ENCODE results near the gene SIK2.

SIK2 gene

GRCh38 chr11:111696556-111696955 is 94.3 kb downstream of the SIK2 start:
- no peak overlapping the region for H3K4me3 ChIP-seq (ENCODE audit: low read depth, low read length)
- in situ Hi-C loops (cut with HindIII; ENCODE audit: low sequenced_read_pairs): loop anchor here (5.0 kb wide), 1 partner anchor 89 kb away; no protein-coding TSS in a partner anchor
- no peak for DNase-seq (ENCODE audit: low read depth)
- no peak for TF ChIP-seq CTCF (IDR thresholded peaks at IDR 0.05; ENCODE audit: low read depth, low read length, missing control alignments)

GRCh38 chr11:111697933-111698371 is 95.7 kb downstream of the SIK2 start:
- in situ Hi-C loops (cut with HindIII; ENCODE audit: low sequenced_read_pairs): loop anchor here (5.0 kb wide), 1 partner anchor 91 kb away; no protein-coding TSS in a partner anchor
- TF ChIP-seq CTCF (IDR thresholded peaks at IDR 0.05; ENCODE audit: low read depth, low read length, missing control alignments): no peak
- DNase-seq (ENCODE audit: low read depth): no peak
- no peak overlapping the region for H3K4me3 ChIP-seq (ENCODE audit: low read depth, low read length)

- TF ChIP-seq CTCF (IDR thresholded peaks at IDR 0.05; ENCODE audit: low read depth, low read length, missing control alignments): no peak
Measured at GRCh38 chr11:111698852-111699559, 96.8 kb downstream of the SIK2 start.

GRCh38 chr11:111699579-111700156 is 97.4 kb downstream of the SIK2 start:
- TF ChIP-seq CTCF (IDR thresholded peaks at IDR 0.05; ENCODE audit: low read depth, low read length, missing control alignments): no peak
- no peak for DNase-seq (ENCODE audit: low read depth)
- in situ Hi-C loops (cut with HindIII; ENCODE audit: low sequenced_read_pairs): loop anchor here (5.0 kb wide), 1 partner anchor 92 kb away; no protein-coding TSS in a partner anchor
- H3K4me3 ChIP-seq (ENCODE audit: low read depth, low read length): no peak overlapping the region

More at GRCh38 chr11:111698852-111699559, 96.8 kb downstream of the SIK2 start:
- H3K4me3 ChIP-seq (ENCODE audit: low read depth, low read length): no peak overlapping the region
- DNase-seq (ENCODE audit: low read depth): no peak
- in situ Hi-C loops (cut with HindIII; ENCODE audit: low sequenced_read_pairs): loop anchor here (5.0 kb wide), 1 partner anchor 92 kb away; no protein-coding TSS in a partner anchor

GRCh38 chr11:111700162-111700561 is 97.9 kb downstream of the SIK2 start:
- in situ Hi-C loops (cut with HindIII; ENCODE audit: low sequenced_read_pairs): no loop called here
- H3K4me3 ChIP-seq (ENCODE audit: low read depth, low read length): no peak overlapping the region
- DNase-seq (ENCODE audit: low read depth): no peak
- TF ChIP-seq CTCF (IDR thresholded peaks at IDR 0.05; ENCODE audit: low read depth, low read length, missing control alignments): no peak

GRCh38 chr11:111702623-111703022 is 100.4 kb downstream of the SIK2 start:
- H3K4me3 ChIP-seq (ENCODE audit: low read depth, low read length): no peak overlapping the region
- in situ Hi-C loops (cut with HindIII; ENCODE audit: low sequenced_read_pairs): no loop called here
- no peak for TF ChIP-seq CTCF (IDR thresholded peaks at IDR 0.05; ENCODE audit: low read depth, low read length, missing control alignments)
- no peak for DNase-seq (ENCODE audit: low read depth)

Data from astrocyte of the cerebellum (primary cell).